Dendritic cell treated with granulocyte-macrophage colony-stimulating factor and Interleukin-4, amounts not matched to agents 40 ng/mL and 50 ng/mL, for 4 days (primary cell): ENCODE measurements around the gene IFITM5.
"Not testable (repeated sequence)": the region's sequence is repeated elsewhere in the genome, so short reads cannot be mapped to it uniquely, and the experiment has no call there.

ENCODE experiments used
- H3K27ac Mint-ChIP-seq: one replicate; pipeline ENCODE4 v1.8.0; 2022; ENCODE audit warnings: mild to moderate bottlenecking, mixed read lengths
- H3K27me3 Mint-ChIP-seq: one replicate; pipeline ENCODE4 v1.8.0; 2022; ENCODE audit warnings: mild to moderate bottlenecking, mixed read lengths
- H3K36me3 Mint-ChIP-seq: one replicate; pipeline ENCODE4 v1.8.0; 2022; ENCODE audit warnings: low read depth, mixed read lengths
- H3K4me1 Mint-ChIP-seq: one replicate; pipeline ENCODE4 v1.8.0; 2022; ENCODE audit warnings: low read depth, mixed read lengths
- H3K4me3 Mint-ChIP-seq: one replicate; pipeline ENCODE4 v1.8.0; 2022; ENCODE audit warnings: mild to moderate bottlenecking, moderate library complexity, mixed read lengths
- H3K9me3 Mint-ChIP-seq: one replicate; pipeline ENCODE4 v1.8.0; 2022; ENCODE audit warnings: mixed read lengths
- intact Hi-C: fragments of 100-400 bp; cut with micrococcal nuclease; formaldehyde crosslinking; loops from one replicate; pipeline ENCODE4 v1.15.0; 2022

Gene IFITM5

DNA sequence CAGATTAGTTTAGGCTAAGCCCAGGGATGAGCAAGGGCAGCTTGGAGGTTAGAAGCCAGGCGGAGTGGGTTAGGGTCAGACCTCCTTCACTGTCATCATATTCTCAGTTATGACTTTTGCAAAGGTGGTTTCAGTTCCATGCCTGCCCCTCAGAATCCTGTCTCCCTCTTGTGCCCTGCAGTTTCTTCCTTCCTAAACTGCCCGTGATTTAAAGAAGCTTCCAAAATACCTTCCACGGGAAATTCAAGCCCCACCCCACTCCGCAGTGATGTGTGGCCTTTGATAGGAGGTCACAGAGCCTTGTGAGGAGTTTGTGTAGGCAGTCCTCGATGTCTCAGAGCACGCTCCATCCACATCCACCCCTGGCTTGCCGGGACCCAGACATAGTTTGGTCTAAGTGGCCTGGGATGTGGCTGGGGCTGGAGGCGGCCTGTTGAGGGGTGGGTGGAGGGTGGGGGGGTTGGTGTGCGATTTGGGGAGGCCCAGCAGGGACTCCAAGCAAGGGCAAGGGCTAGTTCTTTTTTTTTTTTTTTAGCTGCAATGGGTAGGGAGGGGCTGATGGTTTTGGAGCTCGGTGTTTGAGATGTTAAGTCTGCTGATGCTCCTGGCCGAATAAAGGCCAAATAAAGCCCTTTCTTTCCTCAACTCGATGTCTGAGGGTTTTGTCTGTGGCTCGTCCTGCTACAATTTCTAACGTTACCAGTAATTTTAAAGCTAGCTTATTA is 12.9 kb upstream of the IFITM5 start:
- intact Hi-C loops, result loop anchor here (5.0 kb wide), 1 partner anchor 40 kb away; no protein-coding TSS in a partner anchor
- Mint-ChIP-seq H3K27me3 (peaks cover 56% of the 10 kb centered on the region), H3K9me3 (no peaks in the 10 kb centered on the region), H3K36me3 (peaks cover 9% of the 10 kb centered on the region), H3K4me3 (peak overlapping the region; percentile 35), H3K27ac (no peak overlapping the region), H3K4me1 (peaks cover 47% of the 10 kb centered on the region)

DNA sequence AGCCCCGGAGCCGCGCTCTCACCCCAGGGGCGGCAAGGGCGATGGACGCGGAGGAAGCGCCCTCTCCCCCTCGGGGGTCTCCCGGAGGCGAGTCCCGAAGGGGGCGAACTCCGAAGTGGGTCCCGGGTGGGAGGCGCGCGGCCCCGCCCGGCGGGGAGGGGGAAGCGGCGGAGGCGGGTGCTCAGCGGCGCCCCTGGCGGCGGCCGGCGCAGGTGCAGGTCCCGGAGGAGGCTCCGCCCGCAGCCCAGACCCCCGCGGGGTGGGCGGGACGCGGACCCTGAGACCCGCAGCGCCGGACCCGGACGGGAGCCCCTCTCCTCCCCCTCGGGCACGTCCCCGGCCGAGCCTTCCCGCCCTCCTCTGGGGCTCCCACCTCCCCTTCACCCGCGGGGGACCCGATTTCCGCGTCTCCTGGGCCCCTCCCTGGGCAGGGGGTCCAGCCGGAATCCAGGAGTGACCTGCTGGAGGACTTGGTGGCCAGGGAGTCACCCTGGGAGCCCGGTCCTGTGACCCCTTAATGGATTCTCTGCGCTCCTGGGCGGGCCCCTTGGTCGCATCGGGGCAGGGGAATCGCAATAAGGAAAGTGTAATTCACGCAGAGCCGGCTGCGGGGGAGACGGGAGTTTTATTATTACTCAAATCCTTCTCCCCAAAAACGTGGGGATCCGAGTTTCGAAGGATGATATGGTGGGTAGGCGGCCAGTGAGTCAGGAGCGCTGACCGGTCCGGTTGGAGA is 11.9 kb upstream of the IFITM5 start:
- H3K4me3 Mint-ChIP-seq, H3K9me3 Mint-ChIP-seq, H3K27ac Mint-ChIP-seq, H3K36me3 Mint-ChIP-seq: not testable (repeated sequence)
- H3K27me3 Mint-ChIP-seq, result peaks cover 45% of the 10 kb centered on the region
- H3K4me1 Mint-ChIP-seq, result peaks cover 47% of the 10 kb centered on the region
- intact Hi-C loops, result loop anchor here (5.0 kb wide), 1 partner anchor 41 kb away; no protein-coding TSS in a partner anchor

- intact Hi-C loops, result loop anchor here (5.0 to 10.0 kb wide), 3 partner anchors 38 to 55 kb away; no protein-coding TSS in a partner anchor
- H3K4me1 Mint-ChIP-seq, result peaks cover 47% of the 10 kb centered on the region
Measured at GRCh38 chr11:309979-310572, 10.8 kb upstream of the IFITM5 start.

GRCh38 chr11:308740-309665 is 9.7 kb upstream of the IFITM5 start:
- Mint-ChIP-seq H3K4me3 (peak overlapping the region; percentile 88), H3K4me1 (peaks cover 41% of the 10 kb centered on the region), H3K27ac (peak overlapping the region; percentile 84), H3K27me3 (peaks cover 31% of the 10 kb centered on the region)
- not testable (repeated sequence) for H3K36me3 Mint-ChIP-seq, H3K9me3 Mint-ChIP-seq
- intact Hi-C loops, result loop anchor here (5.0 to 10.0 kb wide), 2 partner anchors 37 to 54 kb away; no protein-coding TSS in a partner anchor

More at GRCh38 chr11:309979-310572, 10.8 kb upstream of the IFITM5 start:
- not testable (repeated sequence) for H3K4me3 Mint-ChIP-seq, H3K9me3 Mint-ChIP-seq, H3K36me3 Mint-ChIP-seq, H3K27ac Mint-ChIP-seq
- H3K27me3 Mint-ChIP-seq, result peaks cover 38% of the 10 kb centered on the region

- Mint-ChIP-seq H3K4me3 (peak within 1 kb of the TSS; percentile 88), H3K27ac (peak within 1 kb of the TSS; percentile 84), H3K27me3 (peaks cover 34% of the 10 kb centered on the region), H3K4me1 (peaks cover 41% of the 10 kb centered on the region)
- H3K9me3 Mint-ChIP-seq, H3K36me3 Mint-ChIP-seq: not testable (repeated sequence)
- intact Hi-C loops, result loop anchor here (5.0 to 10.0 kb wide), 2 partner anchors 36 to 53 kb away; no protein-coding TSS in a partner anchor
Measured at GRCh38 chr11:307766-308708, 8.7 kb upstream of the IFITM5 start, which contains the start of gene IFITM2. IFITM2 (plus strand) TSS chr11:307816; CDS start chr11:308193, 377 bp downstream.

- intact Hi-C loops, result loop anchor here (5.0 to 10.0 kb wide), 2 partner anchors 35 to 52 kb away; no protein-coding TSS in a partner anchor
- Mint-ChIP-seq H3K27me3 (peaks cover 33% of the 10 kb centered on the region), H3K36me3 (peaks cover 9% of the 10 kb centered on the region), H3K27ac (no peak overlapping the region), H3K4me3 (no peak overlapping the region), H3K9me3 (no peaks in the 10 kb centered on the region), H3K4me1 (peaks cover 38% of the 10 kb centered on the region)
Measured at GRCh38 chr11:306645-307371, 7.5 kb upstream of the IFITM5 start.

DNA sequence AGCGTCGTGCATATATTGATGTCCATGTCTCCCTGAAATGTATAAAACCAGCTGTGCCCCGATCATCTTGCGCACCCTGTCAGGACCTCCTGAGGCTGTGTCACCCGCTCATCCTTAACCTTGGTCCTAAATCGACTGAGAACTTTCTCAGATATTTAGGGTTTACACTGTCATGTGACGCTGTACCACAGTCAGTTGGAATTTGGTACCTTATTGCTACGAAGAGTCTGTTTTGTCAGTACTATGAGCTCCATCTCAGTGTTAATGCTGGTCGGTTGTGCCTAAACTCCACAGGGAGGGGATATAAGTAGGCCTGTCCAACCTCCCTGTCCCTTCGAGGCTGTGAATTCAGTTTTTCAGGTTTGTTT is 6.5 kb upstream of the IFITM5 start:
- Mint-ChIP-seq H3K4me1 (peaks cover 35% of the 10 kb centered on the region), H3K9me3 (no peaks in the 10 kb centered on the region), H3K27me3 (peaks cover 36% of the 10 kb centered on the region), H3K27ac (no peak overlapping the region), H3K4me3 (no peak overlapping the region), H3K36me3 (peaks cover 9% of the 10 kb centered on the region)
- intact Hi-C loops, result loop anchor here (5.0 to 10.0 kb wide), 2 partner anchors 34 to 51 kb away; no protein-coding TSS in a partner anchor

- intact Hi-C loops, result loop anchor here (5.0 to 10.0 kb wide), 2 partner anchors 33 to 50 kb away; no protein-coding TSS in a partner anchor
- Mint-ChIP-seq H3K36me3 (peaks cover 9% of the 10 kb centered on the region), H3K4me3 (no peak overlapping the region), H3K27me3 (peaks cover 43% of the 10 kb centered on the region), H3K4me1 (peaks cover 39% of the 10 kb centered on the region), H3K27ac (no peak overlapping the region), H3K9me3 (no peaks in the 10 kb centered on the region)
Measured at GRCh38 chr11:304915-305843, 5.9 kb upstream of the IFITM5 start.

- peaks cover 9% of the 10 kb centered on the region for H3K36me3 Mint-ChIP-seq
- H3K4me3 Mint-ChIP-seq, result no peak overlapping the region
- intact Hi-C loops, result loop anchor here (10.0 kb wide), 1 partner anchor 49 kb away; no protein-coding TSS in a partner anchor
- H3K4me1 Mint-ChIP-seq, result peaks cover 34% of the 10 kb centered on the region
- no peak overlapping the region for H3K27ac Mint-ChIP-seq
- H3K9me3 Mint-ChIP-seq, result no peaks in the 10 kb centered on the region
- peaks cover 49% of the 10 kb centered on the region for H3K27me3 Mint-ChIP-seq
Measured at GRCh38 chr11:304061-304506, 4.8 kb upstream of the IFITM5 start.

DNA sequence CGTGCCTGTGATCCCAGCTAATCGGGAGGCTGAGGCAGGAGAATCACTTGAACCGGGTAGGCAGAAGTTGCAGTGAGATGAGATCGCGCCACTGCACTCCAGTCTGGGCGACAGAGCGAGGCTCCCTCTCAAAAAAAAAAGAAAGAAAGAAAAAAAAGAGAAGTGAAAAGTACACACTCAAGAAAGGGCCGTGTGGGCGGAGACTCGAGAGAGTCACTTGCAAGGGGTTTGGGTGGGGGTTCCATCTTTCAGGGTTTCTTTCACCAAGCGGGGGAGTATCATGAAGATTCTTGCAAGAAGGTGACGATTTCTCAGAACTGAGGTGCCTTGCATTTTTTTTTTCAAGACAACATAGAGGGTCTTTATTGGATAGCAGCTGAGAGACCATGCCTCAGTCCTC is 4.0 kb upstream of the IFITM5 start:
- Mint-ChIP-seq H3K4me1 (peaks cover 27% of the 10 kb centered on the region), H3K27me3 (peaks cover 51% of the 10 kb centered on the region), H3K27ac (no peak overlapping the region), H3K9me3 (no peaks in the 10 kb centered on the region), H3K4me3 (no peak overlapping the region), H3K36me3 (peaks cover 6% of the 10 kb centered on the region)
- intact Hi-C loops, result loop anchor here (10.0 kb wide), 1 partner anchor 49 kb away; no protein-coding TSS in a partner anchor
